Peyer's patch (tissue), 4 donors: ENCODE data around the gene CPNE7.

ENCODE experiments used
- CTCF ChIP-seq, 6 experiments: fragments of 450-650 bp in 4 of 6; fragments of 200-600 bp in 2 of 6; sonication (generic) in 1 of 6; IDR thresholded peaks; one replicate each; pipeline ENCODE4 v1.5.1; 2017 to 2019; ENCODE audit warnings: antibody characterized with exemption in 6 of 6, mild to moderate bottlenecking in 3 of 6, moderate library complexity in 1 of 6
- POLR2A ChIP-seq, 2 donors: fragments of 450-650 bp; IDR thresholded peaks; one replicate each; pipeline ENCODE4 v1.5.1; 2017; ENCODE audit warnings: antibody characterized with exemption in 2 of 2, mild to moderate bottlenecking in 2 of 2, moderate library complexity in 2 of 2

DNA sequence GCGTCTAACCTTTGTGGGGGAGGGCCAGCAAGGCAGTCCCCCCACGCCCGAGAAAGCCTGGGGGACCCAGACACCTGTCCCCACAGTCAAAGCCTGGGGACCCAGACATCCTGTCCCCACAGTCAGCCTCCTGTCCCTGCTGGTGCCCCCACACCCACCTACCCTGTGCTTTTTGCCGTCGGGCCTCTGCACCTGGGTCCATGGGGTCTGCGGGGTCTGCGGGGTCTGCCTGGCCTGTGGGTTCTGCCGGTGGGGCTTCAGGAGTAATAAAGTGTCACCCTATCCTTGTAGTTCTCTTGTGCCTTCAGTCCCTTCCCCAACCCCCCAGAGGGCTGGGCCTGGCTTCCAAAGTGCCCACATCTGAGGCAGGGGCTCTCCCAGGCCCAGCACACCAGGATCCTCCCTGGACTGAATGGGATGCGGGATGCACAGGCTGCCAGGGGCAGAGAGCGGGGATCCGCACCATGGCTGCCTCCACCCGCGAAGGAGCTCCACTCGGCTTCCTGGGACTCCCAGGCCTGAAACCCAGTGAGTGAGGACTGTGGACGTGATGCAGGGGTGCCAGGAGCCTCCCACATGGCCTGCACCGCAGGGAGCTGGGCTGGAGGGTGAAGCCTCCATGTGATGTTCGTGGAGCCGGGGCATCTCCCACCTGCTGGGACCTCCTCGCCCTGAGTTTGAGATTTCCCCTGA, 21.5 kb downstream of the CPNE7 start:
- TF ChIP-seq CTCF (IDR thresholded peaks at IDR 0.05) (no peak), POLR2A (IDR thresholded peaks at IDR 0.05) (no peak)
